GM12878 (cell line): ENCODE measurements around the gene NECTIN2. TPM values are rescaled to one million over a fixed set of nuclear protein-coding genes. Genes with fewer than 3 reads are reported as not detected.

ENCODE experiments used
- ASH2L ChIP-seq: fragments of 300-600, 200-600 bp; sonication (generic); IDR thresholded peaks from 2 replicates; pipeline ENCODE4 v1.6.1; 2017; ENCODE audit warnings: low read depth, mild to moderate bottlenecking, borderline replicate concordance
- ATF3 ChIP-seq: IDR thresholded peaks from 2 replicates; pipeline ENCODE4 v1.6.1; 2011; ENCODE audit warnings: low read depth, mild to moderate bottlenecking, low read length, moderate library complexity, borderline replicate concordance; ENCODE audit errors: extremely low read depth
- ATF7 ChIP-seq: fragments of 450-650 bp; IDR thresholded peaks from 2 replicates; pipeline ENCODE4 v1.6.1; 2016; ENCODE audit warnings: low read depth, mild to moderate bottlenecking
- CEBPB ChIP-seq, 2 experiments: fragments of 150-350 bp in 1 of 2; IDR thresholded peaks; 2 replicates each; pipeline ENCODE4 v1.6.1; 2012 to 2014; ENCODE audit warnings: low read depth in 2 of 2, low read length in 2 of 2, borderline replicate concordance in 1 of 2, inconsistent platforms in 1 of 2
- CHD1 ChIP-seq: IDR thresholded peaks from 2 replicates; pipeline ENCODE4 v1.6.1; 2012; ENCODE audit warnings: low read depth, low read length, improper control_type of control experiment
- CUX1 ChIP-seq: IDR thresholded peaks from 2 replicates; pipeline ENCODE4 v1.6.1; 2012; ENCODE audit warnings: improper control_type of control experiment, low read depth, low read length; ENCODE audit not compliant: insufficient replicate concordance
- E2F4 ChIP-seq: IDR thresholded peaks from 2 replicates; pipeline ENCODE4 v1.6.1; 2012; ENCODE audit warnings: low read depth, low read length, improper control_type of control experiment
- EZH2 ChIP-seq: IDR thresholded peaks from 2 replicates; pipeline ENCODE4 v1.6.1; 2012; ENCODE audit warnings: low read depth, mild to moderate bottlenecking, control low read depth, inconsistent platforms, low read length, borderline replicate concordance; ENCODE audit not compliant: control insufficient read depth
- JUNB ChIP-seq: IDR thresholded peaks from 2 replicates; pipeline ENCODE4 v1.6.1; 2016; ENCODE audit warnings: antibody characterized with exemption, mild to moderate bottlenecking
- LARP7 ChIP-seq: fragments of 450-650 bp; IDR thresholded peaks from 2 replicates; pipeline ENCODE4 v1.6.1; 2017; ENCODE audit warnings: mild to moderate bottlenecking
- MAX ChIP-seq: IDR thresholded peaks from 2 replicates; pipeline ENCODE4 v1.6.1; 2012; ENCODE audit warnings: low read depth, low read length, improper control_type of control experiment
- NBN ChIP-seq: fragments of 450-650 bp; IDR thresholded peaks from 2 replicates; pipeline ENCODE4 v1.6.1; 2016
- NRF1 ChIP-seq: conservative IDR thresholded peaks from 2 replicates; pipeline ENCODE4 v1.6.1; 2011; ENCODE audit warnings: mild to moderate bottlenecking, low read depth, low read length, improper control_type of control experiment
- PML ChIP-seq: IDR thresholded peaks from 2 replicates; pipeline ENCODE4 v1.6.1; 2012; ENCODE audit warnings: low read length, inconsistent platforms
- POLR2AphosphoS5 ChIP-seq: IDR thresholded peaks from 2 replicates; pipeline ENCODE4 v1.6.1; 2011; ENCODE audit warnings: mild to moderate bottlenecking, low read length, inconsistent platforms
- REST ChIP-seq: IDR thresholded peaks from 2 replicates; pipeline ENCODE4 v1.6.1; 2012; ENCODE audit warnings: mild to moderate bottlenecking, low read depth, low read length
- SRF ChIP-seq, 2 experiments: IDR thresholded peaks; 2 replicates each; pipeline ENCODE4 v1.6.1; 2011; ENCODE audit warnings: low read depth in 2 of 2, low read length in 2 of 2, mild to moderate bottlenecking in 1 of 2, moderate library complexity in 1 of 2
- TCF7 ChIP-seq: IDR thresholded peaks from 2 replicates; pipeline ENCODE4 v1.6.1; 2014; ENCODE audit warnings: antibody characterized with exemption, borderline replicate concordance
- polyA plus RNA-seq, 11 experiments: library from polyadenylated mRNA; depleted of rRNA in 4 of 11; unstranded in 6 of 11; stranded (reverse) in 5 of 11; fragments of >200 nt; fragmentation: Nextera tagmentation in 4 of 11; fragmentation: Illumina TruSeq in 1 of 11; extraction: Ambion mirVana in 4 of 11; extraction: Trizol in 1 of 11; gene quantifications; 1 replicate in 1 of 11; 2 replicates in 10 of 11; pipeline versions ENCODE4 v1.2.1 to v1.2.3, GENCODE V29; 2011 to 2016; ENCODE audit warnings: inconsistent platforms in 2 of 11, missing spikeins in 2 of 11, low read depth in 1 of 11
- total RNA-seq, 4 experiments: library from RNA; depleted of rRNA in 3 of 4; stranded (reverse); fragments of >200 nt in 3 of 4; fragmentation: Illumina TruSeq in 1 of 4; extraction: Trizol in 1 of 4; gene quantifications; 2 replicates each; pipeline versions ENCODE4 v1.2.1 to v1.2.3, GENCODE V29; 2013 to 2021

The NECTIN2 gene
- total and polyA plus RNA-seq, 10 of the 15 experiments (the other 5 are each of a cell fraction or from before 2014, with no cell fraction given) = 0.05 to 0.36 (median 0.26) TPM; not detected in 5

GRCh38 chr19:44890366-44891015 lies 44.4 kb downstream of the NECTIN2 start (continued):
- no peak for TF ChIP-seq CUX1
- no peak for TF ChIP-seq ATF3
- no peak for TF ChIP-seq EZH2
- peak; percentile 65 for TF ChIP-seq E2F4
- TF ChIP-seq JUNB = no peak; the same call in 1 of the 2 replicates
- TF ChIP-seq MAX = 0 out of 2 replicates have a peak, but pooled peaks have one; percentile 25
- TF ChIP-seq CHD1 = no peak
- no peak for TF ChIP-seq PML
- no peak for TF ChIP-seq ASH2L
- peak; percentile 85 for TF ChIP-seq POLR2AphosphoS5
- TF ChIP-seq NBN = peak; percentile 97
- no peak for TF ChIP-seq LARP7
- peak; percentile 23; the same call in 1 of the 2 replicates for TF ChIP-seq NRF1
- TF ChIP-seq CEBPB (IDR thresholded peaks at IDR 0.05; ENCODE audit: borderline replicate concordance in 1 of 2, low read depth in 2 of 2, low read length in 2 of 2) = no peak
- TF ChIP-seq REST = no peak
- 0 out of 4 replicates have a peak, but pooled peaks of 1 of the 2 experiments have one; percentile 2 for TF ChIP-seq SRF (IDR thresholded peaks at IDR 0.05; ENCODE audit: low read depth in 2 of 2, low read length in 2 of 2)
- TF ChIP-seq ATF7 = peak; percentile 96
- no peak for TF ChIP-seq TCF7
